ENCODE data around the gene WDR33. TPM values are rescaled to one million over a fixed set of nuclear protein-coding genes. Genes with fewer than 3 reads are reported as not detected.

The WDR33 gene
- polyA plus RNA-seq, 2 donors, result 10.6 to 12.2 TPM

DNA sequence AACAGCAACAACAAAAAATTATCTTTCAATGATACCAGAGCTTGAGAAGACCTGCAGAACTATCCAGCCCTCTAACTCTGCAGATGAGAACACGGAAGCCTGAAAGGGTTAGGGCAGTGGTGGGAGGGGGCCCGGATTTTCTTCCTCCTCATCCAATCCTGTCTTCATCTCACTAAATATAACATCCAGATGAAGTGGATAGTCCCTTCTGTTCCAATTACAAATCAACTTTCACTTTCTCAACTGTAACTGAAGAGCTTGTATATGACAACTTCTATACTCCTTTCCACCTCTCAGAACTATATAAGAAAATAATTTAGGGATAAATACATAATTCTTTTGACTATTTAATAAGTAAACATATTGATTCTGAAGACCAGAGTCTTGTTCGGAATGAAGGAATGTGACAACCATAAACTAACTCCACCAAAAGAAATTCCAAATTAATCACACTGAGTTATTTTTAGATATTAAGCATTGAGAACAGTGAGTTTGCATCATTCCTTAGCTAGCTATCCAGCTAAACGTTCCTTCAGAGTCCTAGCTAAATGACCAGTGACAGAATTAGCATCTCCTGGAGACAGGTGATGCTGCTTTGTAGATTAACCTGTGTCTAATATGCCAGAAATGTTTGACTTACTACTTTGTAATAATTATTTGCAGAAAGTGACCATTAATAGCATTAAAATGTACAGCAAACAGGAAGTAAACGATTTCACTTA, 77.0 kb downstream of the WDR33 start:
- Histone ChIP-seq H3K4me1 (ENCODE audit: control insufficient read depth in 2 of 2, insufficient read depth in 2 of 2, low read length in 1 of 2) (no peaks in the 10 kb centered on the region), H3K27ac (ENCODE audit: low read depth in 2 of 2, low read length in 1 of 2) (no peak overlapping the region), H3K9me3 (ENCODE audit: control insufficient read depth in 2 of 2, insufficient read depth in 1 of 2, low read depth in 1 of 2, low read length in 1 of 2) (no peaks in the 10 kb centered on the region), H3K4me3 (ENCODE audit: low read depth in 1 of 2, low read length in 2 of 2) (no peak overlapping the region), H3K27me3 (ENCODE audit: control insufficient read depth in 1 of 2, insufficient read depth in 2 of 2, low read length in 2 of 2) (no peaks in the 10 kb centered on the region), H3K36me3 (ENCODE audit: control insufficient read depth in 2 of 2, insufficient read depth in 2 of 2, low read length in 1 of 2) (no peaks in the 10 kb centered on the region)
- 55 to 56% methylated on average over 5 of the region's 5 CpGs for WGBS, 2 donors

DNA sequence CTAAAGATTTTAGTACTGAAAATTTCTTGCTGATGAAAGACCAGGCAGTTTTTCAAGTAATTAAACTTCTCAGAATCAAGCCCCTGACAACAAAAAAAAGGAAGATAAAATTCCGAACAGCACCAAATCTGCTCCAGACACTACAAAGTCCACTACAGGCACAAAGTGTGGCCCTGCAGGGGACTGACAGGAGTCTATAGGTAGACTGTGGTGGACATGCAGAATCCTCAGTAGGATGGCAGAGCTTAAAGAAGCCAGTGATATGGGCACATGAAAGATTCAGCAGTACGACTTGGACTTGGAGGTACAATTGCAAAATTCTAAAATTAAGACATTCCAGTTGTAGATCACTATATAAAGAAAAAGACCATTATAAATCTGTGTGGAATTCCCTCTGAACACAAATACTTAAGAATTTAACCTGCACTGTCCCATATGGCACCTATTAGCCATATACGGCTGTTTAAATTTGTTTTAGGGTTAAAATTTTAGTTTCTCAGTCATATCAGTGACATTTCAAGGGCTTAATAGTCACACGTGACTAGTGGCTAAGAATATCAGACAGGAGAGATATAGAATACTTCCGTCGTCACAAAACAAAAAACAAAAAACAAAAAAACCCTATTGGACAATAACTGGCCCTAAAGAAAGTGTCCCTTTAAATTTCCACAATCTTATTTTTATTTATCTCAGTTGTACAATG, 77.7 kb downstream of the WDR33 start:
- no peaks in the 10 kb centered on the region for H3K36me3 ChIP-seq (ENCODE audit: control insufficient read depth in 2 of 2, insufficient read depth in 2 of 2, low read length in 1 of 2)
- H3K27me3 ChIP-seq (ENCODE audit: control insufficient read depth in 1 of 2, insufficient read depth in 2 of 2, low read length in 2 of 2), result no peaks in the 10 kb centered on the region
- H3K4me3 ChIP-seq (ENCODE audit: low read depth in 1 of 2, low read length in 2 of 2), result no peak overlapping the region
- H3K4me1 ChIP-seq (ENCODE audit: control insufficient read depth in 2 of 2, insufficient read depth in 2 of 2, low read length in 1 of 2), result no peaks in the 10 kb centered on the region
- 66 to 76% methylated on average over 6 of the region's 6 CpGs for WGBS, 2 donors
- H3K9me3 ChIP-seq (ENCODE audit: control insufficient read depth in 2 of 2, insufficient read depth in 1 of 2, low read depth in 1 of 2, low read length in 1 of 2), result no peaks in the 10 kb centered on the region
- no peak overlapping the region for H3K27ac ChIP-seq (ENCODE audit: low read depth in 2 of 2, low read length in 1 of 2)

DNA sequence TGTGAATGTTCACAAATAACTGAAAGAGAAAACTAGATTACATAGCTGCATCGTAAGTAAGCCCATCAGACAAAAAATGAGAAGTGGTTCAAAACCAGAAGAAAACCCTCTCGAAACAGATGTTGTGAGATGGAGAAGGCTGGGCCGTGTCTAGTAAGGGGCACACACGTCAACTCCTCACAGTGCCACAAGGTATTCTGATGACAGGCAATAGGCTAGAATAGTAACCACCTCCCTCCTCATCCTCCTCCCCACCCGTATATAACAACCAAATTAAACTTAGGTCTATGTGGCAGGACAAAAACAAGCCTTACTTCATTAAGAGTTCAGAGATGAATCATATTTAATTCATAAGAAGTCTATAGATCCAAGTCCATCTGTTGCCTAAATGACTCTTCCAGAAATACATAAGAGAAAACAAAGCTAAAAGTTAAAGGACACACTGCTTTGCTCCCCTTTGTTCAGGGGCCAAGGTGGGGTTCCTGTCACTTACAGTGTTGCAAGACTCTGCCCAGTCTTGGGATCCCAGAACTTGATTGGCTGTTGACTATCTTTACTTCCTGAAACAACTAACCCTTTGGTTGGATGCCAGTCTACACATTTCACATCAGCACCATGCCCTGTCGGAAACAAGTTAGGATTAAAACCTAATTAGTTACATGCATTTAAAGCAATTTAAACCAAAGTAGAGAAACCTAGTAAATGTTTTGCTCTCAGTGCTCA, 84.7 kb downstream of the WDR33 start:
- Histone ChIP-seq H3K27ac (ENCODE audit: low read depth in 2 of 2, low read length in 1 of 2) (no peak overlapping the region), H3K9me3 (ENCODE audit: control insufficient read depth in 2 of 2, insufficient read depth in 1 of 2, low read depth in 1 of 2, low read length in 1 of 2) (no peaks in the 10 kb centered on the region), H3K36me3 (ENCODE audit: control insufficient read depth in 2 of 2, insufficient read depth in 2 of 2, low read length in 1 of 2) (peaks cover 0 to 8% of the 10 kb centered on the region in 2 donors), H3K4me3 (ENCODE audit: low read depth in 1 of 2, low read length in 2 of 2) (no peak overlapping the region), H3K27me3 (ENCODE audit: control insufficient read depth in 1 of 2, insufficient read depth in 2 of 2, low read length in 2 of 2) (no peaks in the 10 kb centered on the region), H3K4me1 (ENCODE audit: control insufficient read depth in 2 of 2, insufficient read depth in 2 of 2, low read length in 1 of 2) (no peaks in the 10 kb centered on the region)
- 89 to 91% methylated on average over 6 of the region's 6 CpGs for WGBS, 2 donors

DNA sequence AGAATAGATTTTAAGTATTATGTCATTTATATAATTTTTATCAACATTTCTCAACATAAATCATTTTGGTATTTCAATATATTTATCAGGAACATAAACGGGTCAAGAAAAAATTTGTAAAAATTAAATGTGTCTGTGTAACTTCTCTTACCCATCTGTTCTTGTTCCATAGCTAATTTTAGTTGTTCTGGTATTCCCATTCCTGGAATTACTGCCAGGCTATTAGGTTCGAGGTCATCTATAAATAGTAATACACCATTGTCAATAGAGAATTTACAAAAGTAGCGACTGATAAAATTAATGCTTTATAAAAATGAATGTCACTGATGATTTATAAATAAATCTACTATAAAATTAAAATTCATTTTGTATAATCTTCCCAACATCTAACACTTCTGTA, 88.2 kb downstream of the WDR33 start:
- Histone ChIP-seq H3K27ac (ENCODE audit: low read depth in 2 of 2, low read length in 1 of 2) (no peak overlapping the region), H3K4me1 (ENCODE audit: control insufficient read depth in 2 of 2, insufficient read depth in 2 of 2, low read length in 1 of 2) (no peaks in the 10 kb centered on the region), H3K4me3 (ENCODE audit: low read depth in 1 of 2, low read length in 2 of 2) (no peak overlapping the region), H3K9me3 (ENCODE audit: control insufficient read depth in 2 of 2, insufficient read depth in 1 of 2, low read depth in 1 of 2, low read length in 1 of 2) (no peaks in the 10 kb centered on the region), H3K36me3 (ENCODE audit: control insufficient read depth in 2 of 2, insufficient read depth in 2 of 2, low read length in 1 of 2) (peaks cover 15 to 21% of the 10 kb centered on the region in 2 donors), H3K27me3 (ENCODE audit: control insufficient read depth in 1 of 2, insufficient read depth in 2 of 2, low read length in 2 of 2) (no peaks in the 10 kb centered on the region)
- WGBS, 2 donors, result 82 to 85% methylated on average over 3 of the region's 3 CpGs

DNA sequence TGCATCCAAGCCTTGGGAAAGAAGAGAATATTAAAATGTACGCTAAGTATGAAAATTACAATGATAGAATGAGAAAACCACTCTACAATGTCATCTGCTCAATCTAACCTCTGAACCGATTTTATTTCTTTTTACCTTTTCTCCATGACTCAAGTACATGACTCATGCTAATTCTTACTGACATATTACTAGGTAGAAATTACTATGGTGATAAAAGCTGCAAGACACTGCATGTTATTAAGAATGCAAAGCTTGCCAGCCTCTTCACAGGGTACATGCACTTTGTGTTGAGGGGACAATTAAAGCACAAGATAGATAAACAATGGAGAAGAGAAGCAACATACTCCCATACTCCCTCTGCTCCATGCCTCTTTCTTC, 89.0 kb downstream of the WDR33 start:
- Histone ChIP-seq H3K27me3 (ENCODE audit: control insufficient read depth in 1 of 2, insufficient read depth in 2 of 2, low read length in 2 of 2) (no peaks in the 10 kb centered on the region), H3K4me1 (ENCODE audit: control insufficient read depth in 2 of 2, insufficient read depth in 2 of 2, low read length in 1 of 2) (no peaks in the 10 kb centered on the region), H3K36me3 (ENCODE audit: control insufficient read depth in 2 of 2, insufficient read depth in 2 of 2, low read length in 1 of 2) (peaks cover 15 to 21% of the 10 kb centered on the region in 2 donors), H3K9me3 (ENCODE audit: control insufficient read depth in 2 of 2, insufficient read depth in 1 of 2, low read depth in 1 of 2, low read length in 1 of 2) (no peaks in the 10 kb centered on the region), H3K27ac (ENCODE audit: low read depth in 2 of 2, low read length in 1 of 2) (no peak overlapping the region), H3K4me3 (ENCODE audit: low read depth in 1 of 2, low read length in 2 of 2) (no peak overlapping the region)
- 74 to 75% methylated on average over 2 of the region's 2 CpGs for WGBS, 2 donors

DNA sequence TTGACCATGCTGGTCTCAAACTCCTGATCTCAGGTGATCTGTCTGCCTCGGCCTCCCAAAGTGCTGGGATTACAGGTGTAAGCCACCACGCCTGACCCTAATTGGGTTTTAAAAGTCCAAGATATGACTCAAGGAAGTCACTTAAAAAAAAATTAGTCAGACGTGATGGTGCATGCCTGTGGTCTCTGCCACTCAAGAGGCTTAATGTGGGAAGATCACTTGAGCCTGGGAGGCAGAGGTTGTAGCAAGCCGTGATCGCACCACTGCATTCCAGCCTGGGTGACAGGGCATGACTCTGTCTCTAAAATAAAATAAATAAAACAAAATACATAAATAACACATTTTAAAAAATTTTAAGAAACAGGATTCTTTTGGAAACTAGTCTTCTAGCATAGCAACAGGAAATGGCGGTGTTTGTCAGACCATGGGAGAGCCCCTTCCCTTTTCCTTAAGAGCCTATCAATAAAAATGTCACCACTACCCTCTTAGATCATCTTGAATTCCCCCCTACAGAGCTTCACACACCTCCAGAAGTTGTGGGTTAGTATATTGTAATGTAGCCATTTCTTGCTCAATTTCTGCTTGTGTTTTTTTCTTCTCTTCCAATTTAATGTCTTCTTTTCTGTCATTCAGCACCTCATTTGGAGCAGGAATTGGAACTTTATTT, 89.5 kb downstream of the WDR33 start:
- Histone ChIP-seq H3K4me3 (ENCODE audit: low read depth in 1 of 2, low read length in 2 of 2) (no peak overlapping the region), H3K36me3 (ENCODE audit: control insufficient read depth in 2 of 2, insufficient read depth in 2 of 2, low read length in 1 of 2) (peaks cover 15 to 23% of the 10 kb centered on the region in 2 donors), H3K9me3 (ENCODE audit: control insufficient read depth in 2 of 2, insufficient read depth in 1 of 2, low read depth in 1 of 2, low read length in 1 of 2) (no peaks in the 10 kb centered on the region), H3K27ac (ENCODE audit: low read depth in 2 of 2, low read length in 1 of 2) (no peak overlapping the region), H3K4me1 (ENCODE audit: control insufficient read depth in 2 of 2, insufficient read depth in 2 of 2, low read length in 1 of 2) (no peaks in the 10 kb centered on the region), H3K27me3 (ENCODE audit: control insufficient read depth in 1 of 2, insufficient read depth in 2 of 2, low read length in 2 of 2) (no peaks in the 10 kb centered on the region)
- WGBS, 2 donors, result 82 to 83% methylated on average over 6 of the region's 6 CpGs

DNA sequence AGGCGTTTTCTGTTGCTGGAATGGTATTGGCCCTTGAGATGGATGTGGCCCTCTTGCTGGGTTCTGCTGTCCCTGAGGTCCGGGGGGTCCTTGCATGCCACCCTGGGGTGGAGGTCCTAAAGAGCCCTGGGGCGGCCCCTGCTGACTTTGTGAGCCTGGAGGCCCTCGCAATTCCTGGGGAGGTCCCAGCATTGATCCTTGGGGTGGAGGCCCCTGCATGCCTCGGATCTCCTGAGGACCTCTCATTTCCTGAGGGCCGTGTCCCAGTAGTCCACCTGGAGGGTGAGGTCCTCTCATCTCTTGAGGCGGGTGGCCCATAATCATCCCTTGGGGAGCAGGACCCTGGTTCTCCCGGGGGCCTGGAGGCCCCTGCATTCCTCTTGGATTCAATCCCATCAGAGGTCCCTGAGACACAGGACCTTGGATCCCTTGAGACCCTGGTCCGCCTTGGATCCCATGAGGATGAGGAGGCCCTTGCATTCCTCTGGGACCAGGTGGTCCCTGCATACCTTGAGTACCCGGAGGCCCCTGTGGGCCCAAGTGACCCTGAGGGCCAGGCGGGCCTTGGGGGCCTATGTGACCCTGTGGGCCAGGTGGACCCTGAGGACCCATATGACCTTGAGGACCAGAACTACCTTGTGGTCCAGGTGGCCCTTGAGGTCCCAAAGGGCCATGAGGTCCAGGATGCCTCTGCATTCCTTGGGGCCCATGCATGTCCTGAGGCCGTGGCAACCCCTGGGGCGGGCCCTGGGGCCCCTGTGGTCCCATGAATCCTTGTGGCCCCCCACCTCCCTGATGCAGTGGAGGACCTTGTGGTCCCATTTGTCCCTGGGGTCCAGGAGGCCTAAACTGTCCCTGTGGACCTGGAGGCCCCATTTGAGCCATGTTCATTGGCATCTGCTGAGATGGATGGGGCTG, 91.4 kb downstream of the WDR33 start:
- Histone ChIP-seq H3K27me3 (ENCODE audit: control insufficient read depth in 1 of 2, insufficient read depth in 2 of 2, low read length in 2 of 2) (no peaks in the 10 kb centered on the region), H3K4me3 (ENCODE audit: low read depth in 1 of 2, low read length in 2 of 2) (no peak overlapping the region), H3K4me1 (ENCODE audit: control insufficient read depth in 2 of 2, insufficient read depth in 2 of 2, low read length in 1 of 2) (no peaks in the 10 kb centered on the region), H3K27ac (ENCODE audit: low read depth in 2 of 2, low read length in 1 of 2) (no peak overlapping the region), H3K9me3 (ENCODE audit: control insufficient read depth in 2 of 2, insufficient read depth in 1 of 2, low read depth in 1 of 2, low read length in 1 of 2) (no peaks in the 10 kb centered on the region), H3K36me3 (ENCODE audit: control insufficient read depth in 2 of 2, insufficient read depth in 2 of 2, low read length in 1 of 2) (peaks cover 15 to 18% of the 10 kb centered on the region in 2 donors)
- WGBS, 2 donors, result 96 to 97% methylated on average over 13 of the region's 13 CpGs

DNA sequence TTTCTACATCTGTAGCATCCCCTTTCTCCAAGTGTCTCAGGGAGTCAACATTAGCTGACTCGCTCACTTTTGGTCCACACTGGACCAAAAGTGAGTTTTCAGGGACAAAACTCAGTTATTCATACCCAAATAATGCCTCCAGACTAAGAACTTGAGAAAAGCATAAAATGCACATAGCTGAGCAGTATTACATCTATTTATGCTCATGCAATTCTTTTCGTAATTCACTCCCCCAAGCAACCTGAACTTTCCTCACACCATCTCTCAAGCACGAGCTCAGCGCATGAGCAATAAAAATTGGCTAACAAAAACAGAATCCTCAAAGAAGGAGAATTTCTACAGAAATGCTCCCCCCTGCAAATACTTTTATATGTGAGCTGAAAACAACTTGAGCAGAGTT, 92.7 kb downstream of the WDR33 start:
- Histone ChIP-seq H3K36me3 (ENCODE audit: control insufficient read depth in 2 of 2, insufficient read depth in 2 of 2, low read length in 1 of 2) (peaks cover 18 to 20% of the 10 kb centered on the region in 2 donors), H3K4me3 (ENCODE audit: low read depth in 1 of 2, low read length in 2 of 2) (no peak overlapping the region), H3K27ac (ENCODE audit: low read depth in 2 of 2, low read length in 1 of 2) (no peak overlapping the region), H3K9me3 (ENCODE audit: control insufficient read depth in 2 of 2, insufficient read depth in 1 of 2, low read depth in 1 of 2, low read length in 1 of 2) (no peaks in the 10 kb centered on the region), H3K27me3 (ENCODE audit: control insufficient read depth in 1 of 2, insufficient read depth in 2 of 2, low read length in 2 of 2) (no peaks in the 10 kb centered on the region), H3K4me1 (ENCODE audit: control insufficient read depth in 2 of 2, insufficient read depth in 2 of 2, low read length in 1 of 2) (no peaks in the 10 kb centered on the region)
- whole genome bisulfite sequencing, 2 donors, result 96 to 99% methylated on average over 4 of the region's 4 CpGs
